Calu3 (cell line): ENCODE results near the gene RNF130. TPM values are rescaled to one million over a fixed set of nuclear protein-coding genes. Genes with fewer than 3 reads are reported as not detected.

ENCODE experiments used
- BruUV-seq: library from RNA; stranded (reverse); fragments of 400-500 nt; replicated peaks from 2 replicates; lab custom pipeline; 2021; lab: Mats Ljungman, UMichigan
- CTCF ChIA-PET: fragments of 300-600 bp; sonication (Branson Sonifier 250); formaldehyde crosslinking; loops from one replicate; lab custom pipeline; 2022; ENCODE audit warnings: antibody characterized with exemption; lab: Charles Lee
- DNase-seq: peaks from one replicate; pipeline ENCODE4 v3.0.0; 2022
- H3K27ac Mint-ChIP-seq: one replicate; pipeline ENCODE4 v1.8.0; 2022; ENCODE audit warnings: mixed read lengths; ENCODE audit not compliant: unreplicated experiment
- H3K27me3 Mint-ChIP-seq: one replicate; pipeline ENCODE4 v1.8.0; 2022; ENCODE audit warnings: mixed read lengths; ENCODE audit not compliant: unreplicated experiment
- H3K36me3 Mint-ChIP-seq: one replicate; pipeline ENCODE4 v1.8.0; 2022; ENCODE audit warnings: mild to moderate bottlenecking, moderate library complexity, mixed read lengths; ENCODE audit not compliant: insufficient read depth, unreplicated experiment
- H3K4me1 Mint-ChIP-seq: one replicate; pipeline ENCODE4 v1.8.0; 2022; ENCODE audit warnings: mild to moderate bottlenecking, low read depth, mixed read lengths; ENCODE audit not compliant: unreplicated experiment
- H3K4me3 Mint-ChIP-seq: one replicate; pipeline ENCODE4 v1.8.0; 2022; ENCODE audit warnings: mild to moderate bottlenecking, low read depth, moderate library complexity, mixed read lengths; ENCODE audit not compliant: unreplicated experiment
- H3K9me3 Mint-ChIP-seq: one replicate; pipeline ENCODE4 v1.8.0; 2022; ENCODE audit warnings: low read depth, mixed read lengths; ENCODE audit not compliant: unreplicated experiment
- intact Hi-C: fragments of 100-400 bp; cut with micrococcal nuclease; formaldehyde crosslinking; loops from one replicate; pipeline ENCODE4 v1.10.0; 2022; ENCODE audit not compliant: unreplicated experiment
- microRNA-seq: library from miRNA; unstranded; fragments of <30 nt; microRNA quantifications from one replicate; pipeline ENCODE4 v1.2.0, GENCODE V29; 2022
- total RNA-seq: library from RNA; stranded (reverse); gene quantifications from 2 replicates; pipeline ENCODE4 v1.2.3, GENCODE V29; 2022
- TF ChIP-seq, protein P1 (sequence below): fragments of 200-600 bp; IDR thresholded peaks from one replicate; pipeline ENCODE4 v1.8.0; 2022; ENCODE audit warnings: antibody characterized with exemption; ENCODE audit not compliant: unreplicated experiment

RNF130 gene
- total RNA-seq, 1 experiment from 2014 or later: 34.0 TPM

DNA sequence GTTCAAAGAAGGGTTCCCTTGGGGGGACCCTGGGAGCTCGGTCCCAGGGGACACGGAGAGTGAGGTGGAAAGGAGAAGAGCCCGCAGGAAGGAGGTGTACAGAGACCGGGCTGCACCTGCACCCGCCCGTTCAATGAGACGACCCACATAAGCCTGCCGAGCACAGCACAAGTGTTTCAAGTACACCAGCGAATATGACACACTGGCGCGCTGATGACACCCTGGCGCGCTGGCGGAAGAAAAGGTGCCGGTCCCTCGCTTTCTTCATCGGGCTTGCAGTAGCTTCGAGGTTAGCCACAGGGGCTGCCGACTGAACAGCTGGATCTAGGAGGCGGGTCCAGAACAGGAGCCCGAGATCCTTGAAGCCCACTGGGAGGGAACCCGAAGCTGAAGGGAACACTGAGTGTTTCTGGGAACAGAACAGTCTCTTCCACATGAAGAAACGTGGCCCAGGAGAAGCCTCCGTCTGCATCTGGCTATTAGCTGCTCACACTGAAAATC is 165.2 kb downstream of the RNF130 start:
- Mint-ChIP-seq H3K27me3 (peaks cover 12% of the 10 kb centered on the region), H3K9me3 (no peaks in the 10 kb centered on the region), H3K4me3 (peak overlapping the region; percentile 97), H3K36me3 (peaks cover 54% of the 10 kb centered on the region), H3K4me1 (peaks cover 11% of the 10 kb centered on the region), H3K27ac (peak overlapping the region; percentile 93)
- no peak for DNase-seq
- BruUV-seq: no TSS peak
- intact Hi-C loops: no loop called here
- CTCF ChIA-PET: interaction anchor here (0.6 kb wide), 1 partner anchor 139 kb away, joined by 3 read pairs; no protein-coding TSS in a partner anchor
- TF ChIP-seq, protein P1, sequence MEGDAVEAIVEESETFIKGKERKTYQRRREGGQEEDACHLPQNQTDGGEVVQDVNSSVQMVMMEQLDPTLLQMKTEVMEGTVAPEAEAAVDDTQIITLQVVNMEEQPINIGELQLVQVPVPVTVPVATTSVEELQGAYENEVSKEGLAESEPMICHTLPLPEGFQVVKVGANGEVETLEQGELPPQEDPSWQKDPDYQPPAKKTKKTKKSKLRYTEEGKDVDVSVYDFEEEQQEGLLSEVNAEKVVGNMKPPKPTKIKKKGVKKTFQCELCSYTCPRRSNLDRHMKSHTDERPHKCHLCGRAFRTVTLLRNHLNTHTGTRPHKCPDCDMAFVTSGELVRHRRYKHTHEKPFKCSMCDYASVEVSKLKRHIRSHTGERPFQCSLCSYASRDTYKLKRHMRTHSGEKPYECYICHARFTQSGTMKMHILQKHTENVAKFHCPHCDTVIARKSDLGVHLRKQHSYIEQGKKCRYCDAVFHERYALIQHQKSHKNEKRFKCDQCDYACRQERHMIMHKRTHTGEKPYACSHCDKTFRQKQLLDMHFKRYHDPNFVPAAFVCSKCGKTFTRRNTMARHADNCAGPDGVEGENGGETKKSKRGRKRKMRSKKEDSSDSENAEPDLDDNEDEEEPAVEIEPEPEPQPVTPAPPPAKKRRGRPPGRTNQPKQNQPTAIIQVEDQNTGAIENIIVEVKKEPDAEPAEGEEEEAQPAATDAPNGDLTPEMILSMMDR: no peak

DNA sequence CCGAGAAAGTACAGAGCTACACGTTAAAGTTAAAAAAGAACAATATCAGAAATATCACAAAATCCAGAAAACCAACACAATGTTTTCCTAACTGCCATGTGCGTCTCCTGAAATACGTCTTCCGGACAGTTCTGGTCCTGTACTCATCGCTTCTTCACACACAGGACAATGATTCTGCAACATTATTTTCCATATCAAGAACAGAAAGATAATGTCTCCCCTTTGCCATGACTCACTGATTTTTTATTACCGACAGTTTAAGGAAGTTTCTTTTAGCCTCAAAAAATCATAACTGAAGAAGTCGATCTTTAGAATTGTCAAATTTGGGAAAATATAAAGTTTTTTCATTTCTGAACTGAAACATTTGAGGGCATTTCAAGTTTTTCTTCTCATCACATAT is 166.4 kb downstream of the RNF130 start:
- Mint-ChIP-seq H3K36me3 (peaks cover 62% of the 10 kb centered on the region), H3K4me3 (no peak overlapping the region), H3K4me1 (peaks cover 11% of the 10 kb centered on the region), H3K27me3 (peaks cover 11% of the 10 kb centered on the region), H3K27ac (no peak overlapping the region), H3K9me3 (no peaks in the 10 kb centered on the region)
- CTCF ChIA-PET: no interaction called here
- intact Hi-C loops: no loop called here
- no TSS peak for BruUV-seq
- TF ChIP-seq, protein P1: no peak
- no peak for DNase-seq

Small RNA genes within 50 kb of the gene (microRNA-seq; reads per million reads assigned to microRNA genes)
- 115 reads per million, percentile 65 among the genes with 10 or more reads in this experiment for gene MIR340

Other genes with a start within 250 kb of the RNF130 start
- 41.5 and 47.1 TPM in 2 replicates for gene MRNIP, start 212.9 kb downstream of the RNF130 start, total RNA-seq
- gene TBC1D9B, start 163.9 kb downstream of the RNF130 start, total RNA-seq: 147 and 148 TPM in 2 replicates
- not detected in 2 replicates for gene RASGEF1C, start 137.5 kb upstream of the RNF130 start, total RNA-seq
- 63.3 and 65.4 TPM in 2 replicates for gene MAPK9, start 220.3 kb upstream of the RNF130 start, total RNA-seq